Common myeloid progenitor, CD34-positive (primary cell): ENCODE data around the gene IL1RAP. TPM values are rescaled to one million over a fixed set of nuclear protein-coding genes. Genes with fewer than 3 reads are reported as not detected.
"Not testable (repeated sequence)": the region's sequence is repeated elsewhere in the genome, so short reads cannot be mapped to it uniquely, and the experiment has no call there.

Experiments
- CTCF ChIA-PET: fragments of 350-600 bp; sonication (Branson Sonifier 250); formaldehyde crosslinking; loops from one replicate; lab custom pipeline; 2021; ENCODE audit warnings: antibody characterized with exemption; lab: Charles Lee
- POLR2A ChIA-PET: fragments of 350-600 bp; sonication (Branson Sonifier 250); formaldehyde crosslinking; loops from one replicate; lab custom pipeline; 2021; ENCODE audit warnings: antibody characterized with exemption; lab: Charles Lee
- DNase-seq, 3 donors: peaks; one replicate each; pipeline versions ENCODE4 v3.0.0 to v3.0.0-alpha.2; 2013
- H3K27ac ChIP-seq, 2 experiments: 1 replicate in 1 of 2; 2 replicates in 1 of 2; pipeline ENCODE4 v1.7.0; 2013; ENCODE audit warnings: inconsistent platforms in 2 of 2, low read length in 2 of 2, mild to moderate bottlenecking in 2 of 2, low read depth in 1 of 2, moderate library complexity in 1 of 2; ENCODE audit not compliant: severe bottlenecking in 2 of 2, insufficient read depth in 1 of 2, poor library complexity in 1 of 2
- H3K27me3 ChIP-seq, 5 experiments: replicated peaks in 2 of 5; 1 replicate in 3 of 5; 2 replicates in 2 of 5; pipeline versions ENCODE4 v1.6.1 to v1.7.0; 2013; ENCODE audit warnings: low read length in 4 of 5, mild to moderate bottlenecking in 2 of 5, moderate library complexity in 2 of 5, inconsistent platforms in 1 of 5; ENCODE audit not compliant: insufficient read depth in 5 of 5, control insufficient read depth in 4 of 5
- H3K36me3 ChIP-seq, 4 experiments: 1 replicate in 2 of 4; 2 replicates in 2 of 4; pipeline versions ENCODE4 v1.6.1 to v1.7.0; 2013; ENCODE audit warnings: low read length in 3 of 4, control low read depth in 1 of 4, mild to moderate bottlenecking in 1 of 4; ENCODE audit not compliant: control insufficient read depth in 4 of 4, insufficient read depth in 4 of 4
- H3K4me1 ChIP-seq, 4 experiments: 1 replicate in 3 of 4; 2 replicates in 1 of 4; pipeline versions ENCODE4 v1.6.1 to v1.7.1; 2013; ENCODE audit warnings: low read length in 3 of 4, mild to moderate bottlenecking in 3 of 4, control low read depth in 1 of 4, inconsistent platforms in 1 of 4, moderate library complexity in 1 of 4; ENCODE audit not compliant: control insufficient read depth in 4 of 4, insufficient read depth in 4 of 4; ENCODE audit errors: control extremely low read depth in 1 of 4
- H3K4me3 ChIP-seq, 7 experiments: 1 replicate in 4 of 7; 2 replicates in 3 of 7; pipeline versions ENCODE4 v1.5.1 to v1.7.0; 2013; ENCODE audit warnings: mild to moderate bottlenecking in 7 of 7, low read length in 6 of 7, moderate library complexity in 6 of 7, inconsistent platforms in 2 of 7, low read depth in 2 of 7, control low read depth in 1 of 7; ENCODE audit not compliant: insufficient read depth in 4 of 7, control insufficient read depth in 1 of 7; ENCODE audit errors: extremely low read depth in 1 of 7
- H3K9me3 ChIP-seq, 5 experiments: 1 replicate in 4 of 5; 2 replicates in 1 of 5; pipeline versions ENCODE4 v1.6.1 to v1.7.1; 2013; ENCODE audit warnings: low read length in 4 of 5, mild to moderate bottlenecking in 2 of 5, inconsistent platforms in 1 of 5, low read depth in 1 of 5, moderate library complexity in 1 of 5; ENCODE audit not compliant: control insufficient read depth in 4 of 5, insufficient read depth in 2 of 5; ENCODE audit errors: control extremely low read depth in 1 of 5
- WGBS: methylation state at CpG from one replicate; pipeline ENCODE4 v1.1.5; 2013; ENCODE audit not compliant: insufficient coverage; 5-methylcytosine and 5-hydroxymethylcytosine counted together
- polyA plus RNA-seq: library from polyadenylated mRNA; unstranded; fragments of 120-200 nt; gene quantifications from one replicate; pipeline ENCODE4 v1.2.1, GENCODE V29; 2013

Gene IL1RAP, protein sequence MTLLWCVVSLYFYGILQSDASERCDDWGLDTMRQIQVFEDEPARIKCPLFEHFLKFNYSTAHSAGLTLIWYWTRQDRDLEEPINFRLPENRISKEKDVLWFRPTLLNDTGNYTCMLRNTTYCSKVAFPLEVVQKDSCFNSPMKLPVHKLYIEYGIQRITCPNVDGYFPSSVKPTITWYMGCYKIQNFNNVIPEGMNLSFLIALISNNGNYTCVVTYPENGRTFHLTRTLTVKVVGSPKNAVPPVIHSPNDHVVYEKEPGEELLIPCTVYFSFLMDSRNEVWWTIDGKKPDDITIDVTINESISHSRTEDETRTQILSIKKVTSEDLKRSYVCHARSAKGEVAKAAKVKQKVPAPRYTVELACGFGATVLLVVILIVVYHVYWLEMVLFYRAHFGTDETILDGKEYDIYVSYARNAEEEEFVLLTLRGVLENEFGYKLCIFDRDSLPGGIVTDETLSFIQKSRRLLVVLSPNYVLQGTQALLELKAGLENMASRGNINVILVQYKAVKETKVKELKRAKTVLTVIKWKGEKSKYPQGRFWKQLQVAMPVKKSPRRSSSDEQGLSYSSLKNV
- polyA plus RNA-seq = 11.4 TPM

DNA sequence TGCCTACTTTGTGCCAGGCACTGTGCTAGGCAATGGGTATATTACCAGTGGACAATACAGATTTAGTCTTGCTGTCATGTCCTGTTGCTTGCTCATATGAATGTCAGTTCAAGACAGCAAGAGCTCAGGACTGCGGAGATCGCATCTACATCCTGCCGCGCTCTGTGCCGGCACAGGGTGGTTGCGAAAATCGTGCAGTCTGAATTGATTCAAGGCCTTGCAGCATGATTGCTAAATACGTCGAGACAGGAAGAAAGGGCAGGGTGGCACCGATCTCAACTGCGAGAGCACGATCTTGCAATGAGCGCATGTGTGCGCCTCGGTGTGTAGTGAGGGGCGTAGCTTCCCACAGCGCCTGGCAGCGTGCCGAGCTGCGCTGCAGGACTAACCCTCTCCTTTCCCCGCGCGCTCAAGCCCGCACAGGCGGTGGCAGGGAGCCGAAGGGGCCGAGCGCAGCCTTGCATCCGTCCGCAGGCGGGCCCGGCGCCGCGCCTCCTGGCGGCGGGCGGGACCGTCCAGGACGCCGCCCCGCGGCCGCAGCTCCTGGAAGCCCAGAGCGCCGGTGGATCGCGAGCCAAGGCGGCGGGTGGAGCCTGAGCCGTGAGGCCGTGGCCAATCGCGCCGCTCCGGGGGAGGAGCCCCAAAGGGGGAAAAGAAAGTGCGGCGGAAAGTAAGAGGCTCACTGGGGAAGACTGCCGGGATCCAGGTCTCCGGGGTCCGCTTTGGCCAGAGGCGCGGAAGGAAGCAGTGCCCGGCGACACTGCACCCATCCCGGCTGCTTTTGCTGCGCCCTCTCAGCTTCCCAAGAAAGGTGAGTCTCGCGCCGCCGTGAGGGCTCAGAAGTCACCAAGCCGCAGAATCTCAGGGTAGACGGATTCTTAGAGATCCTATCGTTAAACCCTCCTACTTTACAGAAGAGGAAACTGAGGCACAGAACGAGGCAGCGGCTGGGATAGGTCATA, at the start of gene IL1RAP:
Gene IL1RAP (plus strand): TSS at position 677 of the 962 bp plus-strand sequence. CDS start 50,205 bp downstream, outside the sequence.
- H3K36me3 ChIP-seq = no peaks in the 10 kb centered on the region
- H3K27me3 ChIP-seq = peaks cover 0 to 67% (median 24%) of the 10 kb centered on the region in 5 experiments
- peaks cover 7 to 45% (median 16%) of the 10 kb centered on the region in 4 experiments for H3K4me1 ChIP-seq
- peak; percentile 84 to 90 (median 90) for DNase-seq
- under 1% methylated on average over 55 of the region's 76 CpGs for WGBS
- no peak within 1 kb of the TSS for H3K27ac ChIP-seq
- peak within 1 kb of the TSS; percentile 65 to 99 (median 84) for H3K4me3 ChIP-seq
- CTCF ChIA-PET = interaction anchor here (0.8 to 4.3 kb wide), 12 partner anchors 10 to 185 kb away, joined by 3 to 34 read pairs (median 4); no protein-coding TSS in a partner anchor
- POLR2A ChIA-PET = interaction anchor here (1.0 kb wide), 1 partner anchor 9 kb away, joined by 3 read pairs; no protein-coding TSS in a partner anchor
- no peaks in the 10 kb centered on the region for H3K9me3 ChIP-seq

DNA sequence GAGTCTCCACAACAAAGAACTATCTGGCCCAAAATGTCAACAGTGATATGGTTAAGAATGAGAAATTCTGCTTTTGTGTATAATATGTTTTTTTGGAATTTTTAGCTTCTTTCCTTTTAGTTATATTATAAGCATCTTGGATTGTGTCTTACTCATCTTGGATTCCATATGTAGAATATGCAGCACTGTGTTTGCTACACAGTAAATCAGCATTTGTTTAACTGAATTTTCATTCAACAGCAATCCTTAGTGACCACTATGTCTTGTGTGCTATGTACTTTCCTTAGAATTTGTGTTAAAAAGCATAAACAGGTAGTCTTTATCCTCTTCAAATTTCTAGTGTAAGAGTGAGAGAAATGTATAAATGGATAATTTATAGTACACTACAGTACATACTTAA, 46.0 kb upstream of the IL1RAP start:
- ChIA-PET POLR2A (no interaction called here), CTCF (interaction anchor here (1.2 kb wide), 1 partner anchor 33 kb away, joined by 3 read pairs; no protein-coding TSS in a partner anchor)
- peaks cover 0 to 62% (median 14%) of the 10 kb centered on the region in 5 experiments for H3K27me3 ChIP-seq
- no peak for DNase-seq
- no peak overlapping the region for H3K4me3 ChIP-seq
- no peaks in the 10 kb centered on the region for H3K4me1 ChIP-seq
- H3K9me3 ChIP-seq = peaks cover 3 to 29% (median 9%) of the 10 kb centered on the region in 5 experiments
- no peaks in the 10 kb centered on the region for H3K36me3 ChIP-seq
- H3K27ac ChIP-seq = no peak overlapping the region

- POLR2A ChIA-PET = not testable (repeated sequence)
- WGBS = 100% methylated on average over 7 of the region's 25 CpGs
These were observed 40.6 kb upstream of the IL1RAP start for GRCh38 chr3:190473261-190473660.

DNA sequence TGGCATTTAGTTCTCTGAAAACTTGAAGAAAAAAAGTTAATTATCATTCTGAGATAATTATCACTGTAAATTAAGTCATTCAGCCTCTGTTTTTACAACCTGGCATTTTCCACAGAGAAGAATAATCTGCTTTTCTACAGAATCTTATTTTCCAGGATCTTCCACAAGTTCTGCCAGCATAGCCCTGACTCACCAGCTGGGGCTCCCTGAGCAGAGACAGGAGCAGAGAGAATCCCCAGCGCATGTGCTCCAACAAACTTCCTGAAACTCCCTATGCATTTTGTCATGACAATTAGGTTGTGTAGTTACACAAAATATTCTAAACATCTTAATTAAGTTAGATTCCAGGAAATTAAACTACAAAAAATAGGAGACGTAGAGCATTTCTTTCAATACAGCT, 32.1 kb upstream of the IL1RAP start:
- WGBS = 100% methylated on average over 1 of the region's 2 CpGs
- CTCF ChIA-PET = interaction anchor here (1.3 kb wide), 1 partner anchor 57 kb away, joined by 3 read pairs; no protein-coding TSS in a partner anchor
- POLR2A ChIA-PET = no interaction called here

More at GRCh38 chr3:190473261-190473660, 40.6 kb upstream of the IL1RAP start:
- DNase-seq, CTCF ChIA-PET, H3K4me1 ChIP-seq, H3K27ac ChIP-seq, H3K36me3 ChIP-seq, H3K4me3 ChIP-seq: not testable (repeated sequence)
- Histone ChIP-seq H3K9me3 (peaks cover 3 to 33% (median 9%) of the 10 kb centered on the region in 5 experiments), H3K27me3 (peaks cover 0 to 48% (median 10%) of the 10 kb centered on the region in 5 experiments)

GRCh38 chr3:190485830-190486532, 27.9 kb upstream of the IL1RAP start:
- ChIA-PET CTCF (interaction anchor here (1.4 to 1.6 kb wide), 2 partner anchors 27 to 212 kb away, joined by 3 to 6 read pairs; no protein-coding TSS in a partner anchor), POLR2A (no interaction called here)
- Histone ChIP-seq H3K9me3 (peaks cover 0 to 5% (median 0%) of the 10 kb centered on the region in 5 experiments), H3K36me3 (no peaks in the 10 kb centered on the region), H3K27ac (no peak overlapping the region), H3K4me1 (peaks cover 0 to 10% (median 6%) of the 10 kb centered on the region in 4 experiments), H3K27me3 (peaks cover 8 to 84% (median 37%) of the 10 kb centered on the region in 5 experiments), H3K4me3 (no peak overlapping the region)
- 17% methylated on average over 5 of the region's 6 CpGs for WGBS
- peak; percentile 86 to 99 (median 96) for DNase-seq

More for the DNA sequence above, 32.1 kb upstream of the IL1RAP start:
- H3K4me3 ChIP-seq = no peak overlapping the region
- DNase-seq = no peak
- no peak overlapping the region for H3K27ac ChIP-seq
- H3K4me1 ChIP-seq = peaks cover 0 to 10% (median 6%) of the 10 kb centered on the region in 4 experiments
- peaks cover 0 to 5% (median 0%) of the 10 kb centered on the region in 5 experiments for H3K9me3 ChIP-seq
- peaks cover 0 to 83% (median 26%) of the 10 kb centered on the region in 5 experiments for H3K27me3 ChIP-seq
- H3K36me3 ChIP-seq = no peaks in the 10 kb centered on the region

DNA sequence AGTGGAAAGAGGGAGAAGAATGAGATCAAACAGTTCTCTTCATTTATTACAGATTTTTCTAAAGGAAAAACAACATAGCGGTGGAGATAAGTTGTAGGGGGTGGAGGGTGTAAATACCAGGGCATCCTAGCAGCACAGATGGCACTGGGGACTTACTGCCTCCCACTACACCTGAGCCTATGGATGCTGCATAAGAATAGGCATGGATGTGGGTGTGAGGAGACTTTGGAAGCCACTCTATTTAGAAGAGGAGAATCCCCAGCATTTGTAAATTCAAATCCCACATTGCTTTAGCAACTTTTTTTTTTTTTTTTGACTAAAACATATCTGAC, 27.4 kb upstream of the IL1RAP start:
- ChIA-PET POLR2A (no interaction called here), CTCF (interaction anchor here (1.6 to 2.1 kb wide), 2 partner anchors 12 to 211 kb away, joined by 6 to 8 read pairs; no protein-coding TSS in a partner anchor)
- peaks cover 8 to 84% (median 39%) of the 10 kb centered on the region in 5 experiments for H3K27me3 ChIP-seq
- H3K9me3 ChIP-seq = peaks cover 0 to 5% (median 0%) of the 10 kb centered on the region in 5 experiments
- DNase-seq = no peak
- no peaks in the 10 kb centered on the region for H3K36me3 ChIP-seq
- H3K4me3 ChIP-seq = no peak overlapping the region
- peaks cover 0 to 10% (median 6%) of the 10 kb centered on the region in 4 experiments for H3K4me1 ChIP-seq
- no CpG with 5 or more reads among the region's 1 CpG for WGBS
- H3K27ac ChIP-seq = no peak overlapping the region
